BLaER1 treated with 17β-estradiol and CSF1 and Interleukin-3, amounts not matched to agents 10 nM and 100 nM (cell line): ENCODE results near the gene LPP.
A peak's percentile ranks its signal among the peaks of the same experiment; 100 is the strongest.

Source experiments
- H3K27ac ChIP-seq, 11 experiments: shearing (Covaris generic); formaldehyde crosslinking; 2 replicates each; pipeline ENCODE4 v1.8.1; 2022
- H3K27me3 ChIP-seq, 11 experiments: shearing (Covaris generic); formaldehyde crosslinking; 2 replicates each; pipeline ENCODE4 v1.8.1; 2022
- H3K36me3 ChIP-seq, 11 experiments: shearing (Covaris generic); formaldehyde crosslinking; 2 replicates each; pipeline ENCODE4 v1.8.1; 2022
- H3K4me1 ChIP-seq, 10 experiments: shearing (Covaris generic); formaldehyde crosslinking; 2 replicates each; pipeline ENCODE4 v1.8.1; 2022
- H3K4me2 ChIP-seq, 11 experiments: shearing (Covaris generic); formaldehyde crosslinking; 2 replicates each; pipeline ENCODE4 v1.8.1; 2022
- H3K4me3 ChIP-seq, 10 experiments: shearing (Covaris generic); formaldehyde crosslinking; 2 replicates each; pipeline ENCODE4 v1.8.1; 2022
- H3K9ac ChIP-seq, 11 experiments: shearing (Covaris generic); formaldehyde crosslinking; 2 replicates each; pipeline ENCODE4 v1.8.1; 2022
- H3K9me3 ChIP-seq, 11 experiments: shearing (Covaris generic); formaldehyde crosslinking; replicated peaks in 1 of 11; 2 replicates each; pipeline ENCODE4 v1.8.1; 2022
- H4K20me1 ChIP-seq, 11 experiments: shearing (Covaris generic); formaldehyde crosslinking; 2 replicates each; pipeline ENCODE4 v1.8.1; 2022
- Cebpa-rat ChIP-seq, 11 experiments: shearing (Covaris generic); IDR thresholded peaks; 2 replicates each; pipeline ENCODE4 v1.8.1; 2022

The LPP gene

DNA sequence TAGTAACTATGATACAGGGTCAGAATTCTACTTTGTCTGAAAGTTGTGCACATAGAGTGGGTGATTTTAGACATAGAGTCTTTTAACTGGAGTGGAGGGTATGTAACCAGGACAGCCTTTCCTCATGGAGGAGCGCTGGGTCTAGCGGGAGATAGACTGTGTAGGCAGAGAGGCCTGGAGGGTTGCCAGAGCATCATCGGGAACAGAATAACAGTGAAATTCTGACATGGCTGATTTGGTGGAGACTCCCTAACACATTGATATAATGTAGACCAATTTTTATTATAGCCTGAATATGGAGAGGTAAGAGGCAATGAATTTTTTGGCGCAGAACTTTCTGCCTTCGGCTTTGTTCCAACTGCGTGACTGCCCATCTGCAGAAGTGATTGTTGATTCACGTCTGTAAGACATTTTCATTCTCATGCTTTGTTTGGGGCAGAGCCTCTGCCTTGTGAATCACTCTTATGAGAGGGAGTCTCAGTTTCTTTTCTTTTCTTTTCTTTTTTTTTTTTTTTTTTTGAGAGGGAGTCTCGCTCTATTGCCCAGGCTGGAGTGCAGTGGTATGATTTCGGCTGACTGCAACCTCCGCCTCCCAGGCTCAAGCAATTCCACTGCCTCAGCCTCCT lies 16.0 kb downstream of the LPP start:
- H3K4me2 ChIP-seq = peak overlapping the region in 2 of 11 experiments; percentile 15 to 31; a peak in 1 of 22 replicates
- TF ChIP-seq Cebpa-rat (IDR thresholded peaks at IDR 0.05) = no peak

DNA sequence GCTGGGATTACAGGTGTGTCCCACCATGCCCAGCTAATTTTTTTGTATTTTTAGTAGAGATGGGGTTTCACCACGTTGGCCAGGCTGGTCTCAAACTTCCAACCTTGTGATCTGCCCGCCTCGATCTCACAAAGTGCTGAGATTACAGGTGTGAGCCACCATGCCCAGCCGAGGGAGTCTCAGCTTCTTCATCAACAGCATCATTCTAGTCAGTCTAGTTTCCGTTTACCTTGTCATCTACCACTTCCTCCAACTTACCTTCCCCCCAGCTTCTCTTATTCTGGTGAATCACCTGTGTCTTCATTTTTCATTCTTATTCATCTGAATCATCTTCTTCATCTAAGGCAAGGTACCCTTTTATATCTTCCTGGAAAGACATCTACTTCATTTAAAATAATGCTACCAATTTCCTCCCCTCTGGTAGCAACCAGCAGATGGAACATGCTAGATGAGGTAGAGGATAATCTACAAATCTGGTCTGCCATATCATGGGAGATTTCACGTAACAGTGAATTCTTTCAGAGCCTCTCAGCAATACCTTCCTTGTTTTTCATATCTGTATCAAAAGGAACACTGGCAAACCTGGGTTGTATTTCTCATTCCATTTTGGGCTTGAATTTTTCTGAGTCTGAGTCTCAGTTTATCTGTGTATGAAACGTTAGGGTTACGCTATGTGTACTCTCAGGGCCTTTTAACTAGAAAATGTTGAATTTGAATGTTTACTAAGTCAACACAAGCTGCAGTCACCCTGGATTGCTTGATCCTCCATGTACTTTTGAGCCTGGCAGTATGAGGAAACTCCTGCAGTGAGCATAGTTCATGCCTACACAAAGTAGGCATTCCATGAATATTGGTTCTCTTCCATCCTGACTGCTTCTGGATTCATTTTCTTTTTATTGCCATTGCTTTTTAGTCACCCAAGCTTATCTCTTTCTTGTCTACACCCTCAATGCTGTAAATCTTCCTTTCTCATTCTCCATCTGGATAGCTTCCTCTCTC lies 16.8 kb downstream of the LPP start:
- Histone ChIP-seq H3K9ac (no peak overlapping the region), H3K4me1 (peaks cover 22 to 57% (median 47%) of the 10 kb centered on the region in 10 experiments), H3K4me2 (peak overlapping the region in 5 of 11 experiments; percentile 0 to 38 (median 21); a peak in 4 of 22 replicates), H3K9me3 (no peaks in the 10 kb centered on the region), H4K20me1 (peaks cover 0 to 94% (median 30%) of the 10 kb centered on the region in 11 experiments; a peak in 12 of 22 replicates), H3K36me3 (peaks cover 0 to 27% (median 3%) of the 10 kb centered on the region in 11 experiments; a peak in 7 of 22 replicates), H3K27me3 (no peaks in the 10 kb centered on the region), H3K27ac (no peak overlapping the region), H3K4me3 (no peak overlapping the region)
- TF ChIP-seq Cebpa-rat (IDR thresholded peaks at IDR 0.05) = no peak

More for the DNA sequence above, 16.0 kb downstream of the LPP start:
- no peak overlapping the region for H3K9ac ChIP-seq
- peaks cover 18 to 50% (median 44%) of the 10 kb centered on the region in 10 experiments for H3K4me1 ChIP-seq
- peaks cover 0 to 19% (median under 1%) of the 10 kb centered on the region in 11 experiments; a peak in 6 of 22 replicates for H3K36me3 ChIP-seq
- no peaks in the 10 kb centered on the region for H3K27me3 ChIP-seq
- peaks cover 0 to 96% (median 39%) of the 10 kb centered on the region in 11 experiments; a peak in 14 of 22 replicates for H4K20me1 ChIP-seq
- no peak overlapping the region for H3K27ac ChIP-seq
- H3K9me3 ChIP-seq = no peaks in the 10 kb centered on the region
- H3K4me3 ChIP-seq = no peak overlapping the region

DNA sequence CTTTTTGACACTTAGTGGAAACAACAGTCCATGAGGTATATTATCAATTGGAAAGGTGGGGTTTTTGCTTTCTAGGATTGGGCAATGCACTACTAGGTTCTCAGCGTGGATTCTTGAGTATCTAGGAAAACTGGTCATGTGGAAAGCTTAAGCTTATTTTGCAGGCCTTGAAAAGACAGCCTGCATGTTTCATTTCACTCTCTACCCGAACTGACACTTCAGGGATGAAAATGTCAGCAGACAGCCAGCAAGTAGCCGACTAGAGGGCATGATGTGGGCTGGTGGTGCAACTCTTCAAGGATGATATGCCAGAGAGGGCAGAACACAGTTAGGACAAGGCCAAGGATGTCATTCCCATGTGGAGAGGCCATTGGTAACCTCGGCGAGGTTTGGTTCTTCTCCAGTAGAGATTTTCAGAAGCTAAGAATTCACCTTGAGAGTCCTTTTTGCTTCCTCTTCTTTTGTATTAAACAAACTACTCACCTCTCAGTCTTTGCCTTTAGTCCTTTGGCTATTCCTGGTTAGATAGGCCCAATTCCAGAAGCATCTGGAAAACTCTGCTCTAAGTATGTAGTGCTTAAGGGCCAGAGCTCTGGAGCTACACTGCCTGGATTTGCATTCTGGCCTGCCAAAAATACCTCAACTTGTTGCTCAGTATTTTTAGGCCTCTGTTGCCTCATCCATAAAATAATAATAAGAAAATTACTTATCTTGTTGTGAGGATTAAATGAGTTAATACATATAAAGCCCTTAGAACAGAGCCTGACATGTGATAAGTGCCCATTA lies 17.9 kb downstream of the LPP start:
- Histone ChIP-seq H3K4me2 (peak overlapping the region in 7 of 11 experiments; percentile 0 to 38 (median 21); a peak in 9 of 22 replicates), H3K36me3 (peaks cover 0 to 36% (median 5%) of the 10 kb centered on the region in 11 experiments; a peak in 8 of 22 replicates), H3K27me3 (no peaks in the 10 kb centered on the region), H4K20me1 (peaks cover 0 to 94% (median 29%) of the 10 kb centered on the region in 11 experiments; a peak in 11 of 22 replicates), H3K9ac (no peak overlapping the region), H3K4me1 (peaks cover 22 to 61% (median 47%) of the 10 kb centered on the region in 10 experiments), H3K9me3 (no peaks in the 10 kb centered on the region), H3K4me3 (no peak overlapping the region), H3K27ac (no peak overlapping the region)
- TF ChIP-seq Cebpa-rat (IDR thresholded peaks at IDR 0.05) = no peak

DNA sequence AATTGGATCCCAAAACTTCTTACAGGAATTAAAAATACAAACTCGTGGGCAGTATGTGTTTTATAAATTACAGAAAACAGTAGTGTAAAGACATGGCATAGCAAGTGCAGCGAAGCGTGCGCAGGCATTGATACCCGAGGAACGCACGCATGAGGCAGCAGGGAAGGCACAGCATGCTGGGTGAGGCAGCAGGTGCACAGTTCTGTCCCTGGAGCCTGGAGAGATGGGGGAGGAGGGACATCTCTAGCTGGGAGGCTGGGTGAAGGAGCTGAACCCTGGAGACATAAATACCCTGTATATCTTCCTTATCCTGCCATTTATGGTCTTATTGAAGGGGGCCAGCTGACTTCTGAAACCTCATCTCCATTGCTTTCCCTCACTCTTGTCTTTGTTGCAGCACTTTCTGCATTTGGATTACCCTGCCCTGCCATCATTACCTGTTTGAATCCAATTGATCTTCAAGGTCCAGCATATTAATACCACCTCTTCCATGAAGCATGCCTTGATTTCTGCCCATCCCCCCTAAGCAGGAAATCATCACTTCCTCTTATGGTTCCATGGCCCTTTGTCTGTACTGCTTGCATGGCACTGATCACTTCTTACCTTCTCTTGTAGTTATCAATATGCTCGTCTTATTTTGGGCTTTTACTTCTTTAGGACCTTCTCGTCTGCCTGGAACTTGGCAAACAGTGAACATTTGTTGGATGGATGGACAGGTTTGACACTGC lies 20.5 kb downstream of the LPP start:
- Histone ChIP-seq H3K4me1 (peaks cover 42 to 68% (median 60%) of the 10 kb centered on the region in 10 experiments), H3K27ac (peak overlapping the region in 7 of 11 experiments; percentile 11 to 63 (median 54); a peak in 11 of 22 replicates), H3K4me3 (no peak overlapping the region), H3K9me3 (no peaks in the 10 kb centered on the region), H3K9ac (no peak overlapping the region), H4K20me1 (peaks cover 0 to 94% (median 29%) of the 10 kb centered on the region in 11 experiments; a peak in 11 of 22 replicates), H3K27me3 (no peaks in the 10 kb centered on the region), H3K4me2 (peak overlapping the region; percentile 51 to 72 (median 65)), H3K36me3 (peaks cover 0 to 49% (median 5%) of the 10 kb centered on the region in 11 experiments; a peak in 8 of 22 replicates)
- no peak for TF ChIP-seq Cebpa-rat (IDR thresholded peaks at IDR 0.05)

DNA sequence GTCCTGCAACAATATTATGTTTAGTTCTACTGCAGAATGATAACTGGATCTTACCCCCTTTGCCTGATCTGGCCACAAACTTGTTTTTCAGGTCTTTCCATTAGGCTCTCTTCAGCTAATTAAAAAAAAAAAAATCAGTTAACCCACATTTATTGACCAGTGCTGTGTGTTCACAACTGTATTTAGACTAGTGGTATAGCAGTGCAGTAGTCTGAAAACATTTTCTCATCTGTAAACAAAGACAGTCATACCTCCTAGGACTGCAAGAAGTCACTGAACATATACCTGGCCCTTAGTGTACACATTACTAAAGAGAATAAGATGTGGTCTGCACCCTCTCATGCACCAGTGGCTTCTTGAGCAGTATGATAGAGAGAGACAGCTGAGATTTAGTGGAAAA lies 22.5 kb downstream of the LPP start:
- Histone ChIP-seq H3K27ac (no peak overlapping the region), H3K9me3 (no peaks in the 10 kb centered on the region), H3K9ac (no peak overlapping the region), H4K20me1 (peaks cover 0 to 95% (median 23%) of the 10 kb centered on the region in 11 experiments; a peak in 11 of 22 replicates), H3K4me2 (0 out of 22 replicates have a peak overlapping the region, but pooled peaks of 1 of the 11 experiments have one; percentile 15), H3K4me1 (peaks cover 49 to 74% (median 63%) of the 10 kb centered on the region in 10 experiments), H3K4me3 (no peak overlapping the region), H3K36me3 (peaks cover 0 to 51% (median 7%) of the 10 kb centered on the region in 11 experiments; a peak in 12 of 22 replicates), H3K27me3 (no peaks in the 10 kb centered on the region)
- no peak for TF ChIP-seq Cebpa-rat (IDR thresholded peaks at IDR 0.05)

DNA sequence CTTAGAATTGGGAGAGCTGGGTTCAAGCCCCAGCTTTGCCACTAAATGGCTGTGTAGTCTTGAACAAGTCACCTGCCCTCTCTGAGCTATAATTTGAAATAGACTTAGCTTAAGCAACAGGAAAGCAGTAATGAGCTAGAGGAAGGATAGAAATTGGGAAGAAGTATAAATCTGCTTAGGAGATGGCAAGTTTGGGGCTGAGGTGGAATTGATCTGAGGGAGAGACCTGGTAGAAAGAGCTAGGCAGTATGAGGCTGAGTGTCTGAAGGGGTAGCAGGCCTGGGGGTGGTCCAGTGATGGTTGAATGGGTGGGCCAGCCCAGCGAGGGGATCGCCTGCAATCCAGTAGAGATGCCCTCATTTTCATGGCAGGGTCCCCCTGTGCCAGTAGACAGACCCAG lies 22.9 kb downstream of the LPP start:
- no peak for TF ChIP-seq Cebpa-rat (IDR thresholded peaks at IDR 0.05)
- Histone ChIP-seq H3K4me2 (peak overlapping the region in 3 of 11 experiments; percentile 15 to 84 (median 76); a peak in 4 of 22 replicates), H3K4me1 (peaks cover 46 to 71% (median 58%) of the 10 kb centered on the region in 10 experiments), H4K20me1 (peaks cover 0 to 95% (median 19%) of the 10 kb centered on the region in 11 experiments; a peak in 11 of 22 replicates), H3K27me3 (no peaks in the 10 kb centered on the region), H3K36me3 (peaks cover 0 to 51% (median 11%) of the 10 kb centered on the region in 11 experiments; a peak in 16 of 22 replicates), H3K9me3 (no peaks in the 10 kb centered on the region), H3K9ac (no peak overlapping the region), H3K4me3 (no peak overlapping the region), H3K27ac (no peak overlapping the region)

DNA sequence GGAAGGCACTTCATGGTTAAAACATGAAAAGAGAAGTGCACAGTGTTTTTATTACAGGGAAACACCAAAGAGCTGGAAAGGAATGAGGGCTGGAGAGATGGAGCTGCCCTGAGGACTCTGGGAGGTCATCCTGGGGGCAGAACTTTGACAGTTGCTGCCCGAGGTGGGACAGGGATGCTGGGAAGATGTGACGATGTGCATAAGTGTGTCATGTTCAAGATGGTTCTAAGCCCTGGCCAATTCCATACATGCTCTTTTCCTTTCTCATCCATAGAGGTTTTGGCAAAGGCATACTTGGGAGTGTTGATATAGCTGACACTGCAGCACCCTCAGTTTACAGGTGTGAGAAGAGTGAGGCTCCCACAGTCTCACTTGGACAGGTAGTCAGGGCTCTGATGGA lies 23.8 kb downstream of the LPP start:
- Histone ChIP-seq H4K20me1 (peaks cover 0 to 93% (median 15%) of the 10 kb centered on the region in 11 experiments; a peak in 11 of 22 replicates), H3K27me3 (no peaks in the 10 kb centered on the region), H3K4me1 (peaks cover 46 to 64% (median 57%) of the 10 kb centered on the region in 10 experiments), H3K36me3 (peaks cover 0 to 58% (median 17%) of the 10 kb centered on the region in 11 experiments; a peak in 17 of 22 replicates), H3K9me3 (no peaks in the 10 kb centered on the region), H3K4me2 (peak overlapping the region; percentile 53 to 84 (median 76); a peak in 18 of 22 replicates), H3K9ac (no peak overlapping the region), H3K4me3 (no peak overlapping the region), H3K27ac (no peak overlapping the region)
- no peak for TF ChIP-seq Cebpa-rat (IDR thresholded peaks at IDR 0.05)
